Measurements from ENCODE around the gene AQP2.
"Not testable (repeated sequence)": the region's sequence is repeated elsewhere in the genome, so short reads cannot be mapped to it uniquely, and the experiment has no call there.

The AQP2 gene

DNA sequence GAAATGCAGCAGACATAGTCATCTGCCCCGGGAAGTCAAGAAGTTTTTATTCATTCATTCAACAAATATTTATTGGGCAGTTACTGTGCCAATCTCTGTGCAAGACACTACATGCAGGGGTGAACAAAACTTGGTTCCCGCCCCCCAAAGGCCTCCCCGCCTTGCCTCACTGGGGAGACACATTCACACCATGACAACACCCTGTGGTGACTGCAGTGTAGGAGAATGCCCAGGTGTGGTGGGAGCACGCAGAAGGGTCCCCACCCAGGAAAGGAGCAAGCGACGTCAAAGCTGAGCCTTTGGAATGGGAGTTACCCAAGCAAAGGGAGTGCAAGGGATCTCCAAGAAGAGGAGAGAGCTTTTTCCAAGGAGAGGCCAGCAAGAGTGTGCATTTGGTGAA is 20.6 kb downstream of the AQP2 start:
- no peak for DNase-seq

DNA sequence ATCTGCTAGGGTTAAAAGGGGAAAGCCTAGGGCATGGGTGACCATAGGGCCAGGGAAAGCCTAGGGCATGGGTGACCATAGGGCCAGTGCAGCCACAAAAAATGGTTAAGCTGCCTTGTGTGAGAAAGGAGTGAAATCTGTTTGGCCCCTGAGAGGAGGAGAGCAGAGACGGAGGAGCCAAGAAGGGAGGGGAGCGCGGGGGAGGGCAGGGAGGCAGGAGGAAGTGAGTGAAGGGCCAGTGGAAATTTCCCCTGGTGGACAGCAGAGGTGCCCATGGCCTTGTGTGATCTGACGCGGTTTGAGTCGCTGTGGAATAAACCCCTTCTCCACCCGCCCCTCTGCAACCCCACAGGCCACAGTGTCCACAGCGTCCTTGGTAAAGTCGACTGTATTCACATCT is 21.6 kb downstream of the AQP2 start:
- no peak for DNase-seq

GRCh38 chr12:49972641-49973360 is 22.3 kb downstream of the AQP2 start, which contains the start of gene AQP6:
AQP6 (plus strand) TSS chr12:49972947; CDS start chr12:49973174, 227 bp downstream.
- no peak for DNase-seq

GRCh38 chr12:49973361-49973830 is 22.9 kb downstream of the AQP2 start:
- no peak for DNase-seq

DNA sequence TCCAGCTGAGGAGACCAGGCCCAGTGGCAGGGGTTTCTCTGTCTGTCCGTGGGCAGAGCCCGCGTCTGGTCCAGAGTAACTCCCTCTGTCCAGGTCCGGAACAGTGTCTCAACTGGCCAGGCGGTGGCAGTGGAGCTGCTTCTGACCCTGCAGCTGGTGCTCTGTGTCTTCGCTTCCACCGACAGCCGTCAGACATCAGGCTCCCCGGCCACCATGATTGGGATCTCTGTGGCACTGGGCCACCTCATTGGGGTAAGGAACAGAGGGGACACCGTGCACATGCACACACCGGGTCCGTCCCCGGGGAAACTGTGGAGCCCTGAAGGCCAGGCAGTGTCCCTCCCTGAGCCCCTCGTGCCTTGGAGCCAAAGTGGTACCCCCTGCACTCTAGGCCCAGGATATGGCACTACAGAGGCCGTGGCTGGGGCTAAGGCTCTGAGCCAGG is 23.7 kb downstream of the AQP2 start:
- DNase-seq: no peak

- no peak for DNase-seq
Observed at GRCh38 chr12:49974677-49975317, 24.3 kb downstream of the AQP2 start.

- DNase-seq: no peak
Observed at GRCh38 chr12:49975318-49975761, 24.8 kb downstream of the AQP2 start.

DNA sequence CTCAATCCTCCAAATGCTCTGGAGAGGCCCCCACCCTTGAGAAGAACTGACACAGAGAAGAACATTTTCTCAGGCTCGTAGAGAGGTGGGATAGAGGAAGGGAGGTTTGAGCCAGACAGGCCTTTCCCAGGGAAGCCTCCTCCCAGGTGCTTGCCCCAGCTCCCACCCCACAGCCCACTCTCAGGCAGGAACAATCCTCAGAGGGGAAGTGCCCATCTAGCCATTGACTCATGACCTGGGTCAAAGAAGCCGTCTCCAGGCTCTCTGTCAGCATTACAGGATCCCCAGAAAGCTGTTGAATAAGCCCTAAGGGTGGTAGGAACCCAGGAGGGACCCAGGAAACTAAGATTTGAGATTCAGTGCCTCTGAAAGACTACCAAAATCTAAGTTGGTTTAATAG is 26.0 kb downstream of the AQP2 start:
- DNase-seq: no peak

DNA sequence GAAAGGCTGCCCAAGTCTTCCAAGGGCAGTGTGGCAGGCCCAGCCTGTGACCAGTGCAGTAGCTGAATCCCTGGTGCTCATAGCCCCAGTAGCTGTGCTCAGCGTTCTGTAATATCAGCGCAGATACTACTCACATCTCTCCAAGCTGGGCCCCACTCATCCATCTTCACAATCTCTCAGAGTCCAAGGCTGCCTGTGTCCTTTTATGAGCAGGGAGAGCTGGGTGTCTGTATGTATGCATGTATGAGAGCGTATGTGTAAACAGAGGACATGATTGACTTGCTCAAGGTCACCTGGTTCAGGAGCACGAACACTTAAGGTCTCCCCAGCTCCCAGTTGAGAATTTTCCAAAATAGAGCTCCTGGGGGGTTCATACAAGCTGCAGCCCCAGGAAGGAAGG is 27.6 kb downstream of the AQP2 start:
- no peak for DNase-seq

GRCh38 chr12:49979016-49979586 is 28.6 kb downstream of the AQP2 start:
- DNase-seq: no peak

- DNase-seq: no peak
Observed at GRCh38 chr12:49979791-49980190, 29.3 kb downstream of the AQP2 start.

- no peak for DNase-seq
Observed at GRCh38 chr12:49980501-49981349, 30.2 kb downstream of the AQP2 start.

GRCh38 chr12:49982246-49983087 is 31.9 kb downstream of the AQP2 start:
- no peak for DNase-seq

DNA sequence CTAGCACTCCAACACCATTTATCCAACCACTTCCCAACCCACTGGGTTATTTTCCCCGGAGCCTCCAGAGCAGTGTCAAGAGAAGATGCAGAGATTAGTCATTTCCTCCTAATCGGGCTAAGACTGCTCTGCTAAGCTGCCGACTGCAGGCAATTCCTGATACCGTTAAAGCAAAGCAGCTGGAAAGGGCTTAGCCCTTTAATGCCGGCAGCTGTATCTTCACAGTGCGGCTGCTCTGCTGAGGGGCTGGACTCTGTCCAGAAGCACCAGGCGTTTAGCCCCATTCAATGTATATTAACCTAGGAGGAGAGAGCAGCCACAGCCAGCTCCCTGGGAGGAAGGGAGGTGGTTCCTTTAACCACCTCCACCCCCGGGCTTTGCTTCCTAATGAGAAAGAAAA is 33.4 kb downstream of the AQP2 start:
- DNase-seq: no peak

- no peak for DNase-seq
Observed at GRCh38 chr12:49984476-49985359, 34.2 kb downstream of the AQP2 start.

DNA sequence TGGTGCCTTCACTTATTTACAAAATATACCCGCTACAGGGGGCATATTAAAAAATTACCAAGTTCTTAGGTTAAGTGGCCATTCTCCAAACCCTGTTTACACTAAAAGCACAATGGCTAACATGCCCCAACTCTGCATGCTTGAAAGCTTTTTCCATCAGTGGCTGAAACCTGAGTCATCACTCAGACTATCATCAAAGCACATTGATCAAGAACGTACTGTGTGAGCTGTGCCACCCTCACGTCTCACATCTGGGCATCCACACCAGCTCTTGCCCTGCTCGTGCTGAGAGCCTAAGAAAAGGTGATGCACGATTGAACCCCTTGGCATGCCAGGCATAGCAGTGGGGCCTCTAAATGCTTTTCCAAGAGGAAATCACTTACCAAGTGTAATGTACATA is 35.4 kb downstream of the AQP2 start:
- DNase-seq: no peak

- not testable (repeated sequence) for DNase-seq
Observed at GRCh38 chr12:49986476-49986875, 35.9 kb downstream of the AQP2 start.

GRCh38 chr12:49987625-49988303 is 37.2 kb downstream of the AQP2 start:
- no peak for DNase-seq

- not testable (repeated sequence) for DNase-seq
Observed at GRCh38 chr12:49989400-49989799, 38.9 kb downstream of the AQP2 start.

- DNase-seq: no peak
Observed at GRCh38 chr12:49990273-49990672, 39.7 kb downstream of the AQP2 start.

Measured in NCI-H510A treated with DMSO at 0.1 percent for 48 hours (cell line).